H1 (cell line): Measurements from ENCODE around the gene STAG1. TPM values are rescaled to one million over a fixed set of nuclear protein-coding genes. Genes with fewer than 3 reads are reported as not detected.

Experiments used
- CTCF ChIA-PET: fragments of 300-600 bp; sonication (Branson Sonifier 250); formaldehyde crosslinking; loops from one replicate; lab custom pipeline; 2021; ENCODE audit not compliant: partially characterized antibody; lab: Charles Lee
- POLR2A ChIA-PET: fragments of 300-600 bp; sonication (Branson Sonifier 250); formaldehyde crosslinking; loops from one replicate; lab custom pipeline; 2021; ENCODE audit warnings: inconsistent platforms; ENCODE audit not compliant: partially characterized antibody; lab: Charles Lee
- DNase-seq, 2 experiments: peaks; one replicate each; pipeline versions ENCODE4 v3.0.0 to v3.0.0-alpha.2; 2010 to 2022; ENCODE audit warnings: low spot score in 2 of 2, low read depth in 1 of 2, mixed read lengths in 1 of 2
- FAIRE-seq: peaks from 2 replicates; lab custom pipeline; 2011; peaks lifted over from hg19 to GRCh38; lab: Jason Lieb, UNC
- H2AFZ ChIP-seq: 2 replicates; pipeline ENCODE4 v1.8.1; 2012; ENCODE audit warnings: low read length, inconsistent platforms
- H2AK5ac ChIP-seq: 2 replicates; pipeline ENCODE4 v1.6.1; 2013; ENCODE audit warnings: low read depth, low read length
- H2BK120ac ChIP-seq: replicated peaks from 2 replicates; pipeline ENCODE3; 2013; ENCODE audit warnings: low read depth, low read length, inconsistent platforms
- H2BK12ac ChIP-seq: 2 replicates; pipeline ENCODE4 v1.6.1; 2013; ENCODE audit warnings: low read depth, low read length
- H2BK15ac ChIP-seq: 2 replicates; pipeline ENCODE4 v1.6.1; 2013; ENCODE audit warnings: low read length
- H2BK20ac ChIP-seq: 2 replicates; pipeline ENCODE4 v1.6.1; 2013; ENCODE audit warnings: low read length
- H2BK5ac ChIP-seq: 2 replicates; pipeline ENCODE4 v1.6.1; 2013; ENCODE audit warnings: low read depth, low read length
- H3K14ac ChIP-seq: 2 replicates; pipeline ENCODE4 v1.6.1; 2013; ENCODE audit warnings: inconsistent platforms; ENCODE audit not compliant: insufficient read length
- H3K18ac ChIP-seq: 2 replicates; pipeline ENCODE4 v1.6.1; 2013; ENCODE audit warnings: low read length; ENCODE audit errors: extremely low read depth
- H3K23ac ChIP-seq: 2 replicates; pipeline ENCODE4 v1.6.1; 2013; ENCODE audit warnings: inconsistent platforms; ENCODE audit not compliant: insufficient read length
- H3K23me2 ChIP-seq: 2 replicates; pipeline ENCODE4 v1.6.1; 2013; ENCODE audit warnings: low read depth, low read length
- H3K27ac ChIP-seq: 2 replicates; pipeline ENCODE4 v1.6.1; 2011; ENCODE audit warnings: low read depth, low read length, inconsistent platforms
- H3K27me3 ChIP-seq, 4 experiments: replicated peaks in 1 of 4; 1 replicate in 1 of 4; 2 replicates in 3 of 4; pipeline versions ENCODE4 v1.6.1 to v1.8.1; 2011 to 2013; ENCODE audit warnings: low read length in 3 of 4, mild to moderate bottlenecking in 3 of 4, inconsistent platforms in 2 of 4, mixed read lengths in 2 of 4, moderate library complexity in 1 of 4; ENCODE audit not compliant: control insufficient read depth in 3 of 4, insufficient read depth in 3 of 4; ENCODE audit errors: extremely low read depth in 1 of 4
- H3K36me3 ChIP-seq, 4 experiments: 2 replicates each; pipeline versions ENCODE4 v1.6.1 to v1.8.1; 2011 to 2013; ENCODE audit warnings: mild to moderate bottlenecking in 4 of 4, low read length in 3 of 4, moderate library complexity in 2 of 4, control low read depth in 1 of 4, inconsistent platforms in 1 of 4; ENCODE audit not compliant: insufficient read depth in 4 of 4, control insufficient read depth in 2 of 4
- H3K4ac ChIP-seq: replicated peaks from 2 replicates; pipeline ENCODE3; 2013; ENCODE audit warnings: low read length, low read depth, mixed read lengths, inconsistent platforms; ENCODE audit not compliant: insufficient read length
- H3K4me1 ChIP-seq, 4 experiments: replicated peaks in 1 of 4; 1 replicate in 1 of 4; 2 replicates in 3 of 4; pipeline versions ENCODE4 v1.6.1 to v1.8.1; 2011 to 2013; ENCODE audit warnings: low read length in 3 of 4, inconsistent platforms in 2 of 4, mixed read lengths in 1 of 4; ENCODE audit not compliant: insufficient read depth in 4 of 4, control insufficient read depth in 3 of 4
- H3K4me2 ChIP-seq, 2 experiments: 2 replicates each; pipeline versions ENCODE4 v1.6.1 to v1.8.1; 2011 to 2013; ENCODE audit warnings: low read depth in 2 of 2, low read length in 2 of 2, control low read depth in 1 of 2, inconsistent platforms in 1 of 2, mild to moderate bottlenecking in 1 of 2; ENCODE audit not compliant: insufficient read depth in 1 of 2
- H3K4me3 ChIP-seq, 4 experiments: fragments of 200-600, 300-600 bp in 1 of 4; sonication (generic), shearing (Covaris generic), sonication (Bioruptor Twin) in 1 of 4; 2 replicates each; pipeline versions ENCODE4 v1.5.1 to v1.8.1; 2011 to 2016; ENCODE audit warnings: low read length in 4 of 4, low read depth in 3 of 4, control low read depth in 2 of 4, inconsistent platforms in 2 of 4, mild to moderate bottlenecking in 2 of 4, mixed read lengths in 1 of 4, moderate library complexity in 1 of 4; ENCODE audit not compliant: insufficient read depth in 2 of 4; ENCODE audit errors: extremely low read depth in 1 of 4
- H3K56ac ChIP-seq: replicated peaks from 2 replicates; pipeline ENCODE3; 2013; ENCODE audit warnings: low read depth, mild to moderate bottlenecking, mixed read lengths, low read length, inconsistent platforms; ENCODE audit not compliant: insufficient read length
- H3K79me1 ChIP-seq: 2 replicates; pipeline ENCODE4 v1.6.1; 2013; ENCODE audit warnings: low read depth, low read length, control low read depth
- H3K79me2 ChIP-seq, 2 experiments: 2 replicates each; pipeline versions ENCODE4 v1.6.1 to v1.8.1; 2012 to 2013; ENCODE audit warnings: low read length in 2 of 2, mild to moderate bottlenecking in 2 of 2, inconsistent platforms in 1 of 2; ENCODE audit not compliant: insufficient read depth in 2 of 2, control insufficient read depth in 1 of 2
- H3K9ac ChIP-seq, 4 experiments: replicated peaks in 1 of 4; 1 replicate in 1 of 4; 2 replicates in 3 of 4; pipeline versions ENCODE4 v1.6.1 to v1.8.1; 2011 to 2013; ENCODE audit warnings: low read depth in 3 of 4, low read length in 3 of 4, control low read depth in 2 of 4, mild to moderate bottlenecking in 2 of 4, moderate library complexity in 2 of 4, inconsistent platforms in 1 of 4; ENCODE audit errors: extremely low read depth in 1 of 4
- H3K9me3 ChIP-seq, 2 experiments: 2 replicates each; pipeline versions ENCODE4 v1.6.1 to v1.8.1; 2012 to 2013; ENCODE audit warnings: mild to moderate bottlenecking in 2 of 2, moderate library complexity in 2 of 2, control low read depth in 1 of 2, inconsistent platforms in 1 of 2, low read depth in 1 of 2, low read length in 1 of 2, mixed read lengths in 1 of 2; ENCODE audit not compliant: insufficient read depth in 2 of 2
- H4K20me1 ChIP-seq, 2 experiments: replicated peaks in 1 of 2; 2 replicates each; pipeline versions ENCODE3 to v1.8.1; 2011 to 2013; ENCODE audit warnings: inconsistent platforms in 2 of 2, low read length in 2 of 2, mild to moderate bottlenecking in 1 of 2; ENCODE audit not compliant: insufficient read depth in 2 of 2, control insufficient read depth in 1 of 2
- H4K5ac ChIP-seq: 2 replicates; pipeline ENCODE4 v1.6.1; 2013; ENCODE audit warnings: low read length, low read depth, mixed read lengths, inconsistent platforms; ENCODE audit not compliant: insufficient read length
- H4K8ac ChIP-seq: 2 replicates; pipeline ENCODE4 v1.8.0; 2013; ENCODE audit warnings: mild to moderate bottlenecking, moderate library complexity, low read length, inconsistent platforms; ENCODE audit not compliant: insufficient read depth; ENCODE audit errors: extremely low read depth
- H4K91ac ChIP-seq: replicated peaks from 2 replicates; pipeline ENCODE3; 2013; ENCODE audit warnings: low read length, mixed read lengths, inconsistent platforms; ENCODE audit not compliant: insufficient read length
- HDAC2 ChIP-seq, 2 experiments: fragments of 300-600 bp in 1 of 2; sonication (generic) in 1 of 2; IDR thresholded peaks; 2 replicates each; pipeline ENCODE4 v1.6.1; 2011 to 2012; ENCODE audit warnings: low read depth in 2 of 2, low read length in 2 of 2, mild to moderate bottlenecking in 2 of 2, moderate library complexity in 2 of 2, borderline replicate concordance in 1 of 2, inconsistent platforms in 1 of 2
- NANOG ChIP-seq: IDR thresholded peaks from 2 replicates; pipeline ENCODE4 v1.6.1; 2011; ENCODE audit warnings: low read length, low read depth, mild to moderate bottlenecking, inconsistent platforms; ENCODE audit not compliant: insufficient read depth, poor library complexity, severe bottlenecking
- TAF7 ChIP-seq: optimal IDR thresholded peaks from 2 replicates; pipeline ENCODE3; 2011; ENCODE audit warnings: low read depth, mild to moderate bottlenecking, inconsistent platforms, low read length, moderate library complexity, borderline replicate concordance
- WGBS, 2 experiments: shearing (Covaris generic) in 1 of 2; methylation state at CpG; one replicate each; pipeline versions ENCODE4 v1.1.6 to v1.1.7; 2013 to 2015; ENCODE audit warnings: low lambda C conversion rate in 2 of 2, mixed read lengths in 2 of 2, inconsistent platforms in 1 of 2, low coverage in 1 of 2, missing lambda C conversion rate in 1 of 2; ENCODE audit not compliant: insufficient replicate concordance in 2 of 2, insufficient coverage in 1 of 2, insufficient read length in 1 of 2; ENCODE audit errors: extremely low coverage in 1 of 2, missing lambda C conversion rate in 1 of 2; 5-methylcytosine and 5-hydroxymethylcytosine counted together
- polyA plus RNA-seq, 7 experiments: library from polyadenylated mRNA; depleted of rRNA in 3 of 7; stranded (reverse) in 5 of 7; unstranded in 2 of 7; fragments of >200 nt in 5 of 7; fragments of 200-250 nt in 2 of 7; gene quantifications; 1 replicate in 5 of 7; 2 replicates in 1 of 7; 4 replicates in 1 of 7; pipeline versions ENCODE4 v1.2.1 to v1.2.3, GENCODE V29; 2011 to 2013; ENCODE audit warnings: missing spikeins in 2 of 7, mixed read lengths in 2 of 7
- total RNA-seq: library from RNA; stranded (reverse); fragmentation: NEBNext Ultra II Directional; extraction: Animal tissue kit (Norgen Biotek cat#: 25700); gene quantifications from 2 replicates; pipeline ENCODE4 v1.2.1, GENCODE V29; 2021

STAG1 gene
- total and polyA plus RNA-seq, 2 of the 8 experiments (the other 6 are each of a cell fraction or from before 2014, with no cell fraction given): 4.6 to 23.4 TPM

DNA sequence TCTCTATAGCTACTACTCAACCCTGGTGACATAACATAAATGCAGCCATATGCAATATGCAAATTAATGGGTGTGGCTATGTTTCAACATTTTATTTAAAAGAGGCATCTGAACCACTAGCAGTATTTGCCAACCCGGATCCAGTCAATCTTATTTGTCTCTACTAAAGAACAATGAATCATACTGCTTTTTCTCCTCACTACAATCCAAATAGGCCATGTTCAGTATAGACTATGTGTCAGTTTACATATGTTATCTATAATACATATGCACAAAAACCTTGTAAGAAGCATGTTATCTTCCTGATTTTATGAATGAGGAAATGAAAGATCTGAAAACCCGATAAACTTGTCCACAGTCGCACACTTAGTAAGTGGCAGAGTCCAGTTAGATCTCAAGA, 125.7 kb downstream of the STAG1 start:
- no peak overlapping the region for H4K91ac ChIP-seq
- WGBS, 2 experiments: 93% methylated on average over 3 of the region's 3 CpGs; no CpG with 5 or more reads in 1 of the 2 experiments
- DNase-seq (no peak), FAIRE-seq (no peak)
- peaks cover 0 to 4% (median 1%) of the 10 kb centered on the region in 4 experiments; a peak in 1 of 7 replicates for H3K4me1 ChIP-seq
- CTCF ChIA-PET: no interaction called here
- no peak overlapping the region for H3K18ac ChIP-seq
- H2BK120ac ChIP-seq: no peak overlapping the region
- H4K5ac ChIP-seq: no peak overlapping the region
- no peak overlapping the region for H2BK20ac ChIP-seq
- no peaks in the 10 kb centered on the region for H3K23me2 ChIP-seq
- H3K27me3 ChIP-seq: no peaks in the 10 kb centered on the region
- no peak overlapping the region for H2AFZ ChIP-seq
- H2BK12ac ChIP-seq: no peak overlapping the region
- H3K56ac ChIP-seq: no peak overlapping the region
- H3K9ac ChIP-seq: no peak overlapping the region
- H3K79me2 ChIP-seq: peaks cover 0 to 22% of the 10 kb centered on the region in 2 experiments; a peak in 2 of 4 replicates
- no peaks in the 10 kb centered on the region for H3K9me3 ChIP-seq
- no peak overlapping the region for H4K8ac ChIP-seq
- H3K36me3 ChIP-seq: peaks cover 0 to 3% (median 0%) of the 10 kb centered on the region in 4 experiments; a peak in 1 of 8 replicates
- no peaks in the 10 kb centered on the region for H3K79me1 ChIP-seq
- no peak overlapping the region for H3K4ac ChIP-seq
- H2AK5ac ChIP-seq: no peak overlapping the region
- POLR2A ChIA-PET: no interaction called here
- no peak overlapping the region for H3K4me2 ChIP-seq
- no peak overlapping the region for H3K4me3 ChIP-seq
- H3K23ac ChIP-seq: no peak overlapping the region
- H3K14ac ChIP-seq: no peak overlapping the region
- H2BK5ac ChIP-seq: no peak overlapping the region
- no peak overlapping the region for H2BK15ac ChIP-seq
- no peak overlapping the region for H3K27ac ChIP-seq
- peaks cover 0 to 1% of the 10 kb centered on the region in 2 experiments for H4K20me1 ChIP-seq
- no peak for TF ChIP-seq HDAC2 (IDR thresholded peaks at IDR 0.05; ENCODE audit: borderline replicate concordance in 1 of 2, low read depth in 2 of 2, low read length in 2 of 2)
- no peak for TF ChIP-seq NANOG
- TF ChIP-seq TAF7: no peak
